ENCODE results near the gene RING1.

RING1 gene

DNA sequence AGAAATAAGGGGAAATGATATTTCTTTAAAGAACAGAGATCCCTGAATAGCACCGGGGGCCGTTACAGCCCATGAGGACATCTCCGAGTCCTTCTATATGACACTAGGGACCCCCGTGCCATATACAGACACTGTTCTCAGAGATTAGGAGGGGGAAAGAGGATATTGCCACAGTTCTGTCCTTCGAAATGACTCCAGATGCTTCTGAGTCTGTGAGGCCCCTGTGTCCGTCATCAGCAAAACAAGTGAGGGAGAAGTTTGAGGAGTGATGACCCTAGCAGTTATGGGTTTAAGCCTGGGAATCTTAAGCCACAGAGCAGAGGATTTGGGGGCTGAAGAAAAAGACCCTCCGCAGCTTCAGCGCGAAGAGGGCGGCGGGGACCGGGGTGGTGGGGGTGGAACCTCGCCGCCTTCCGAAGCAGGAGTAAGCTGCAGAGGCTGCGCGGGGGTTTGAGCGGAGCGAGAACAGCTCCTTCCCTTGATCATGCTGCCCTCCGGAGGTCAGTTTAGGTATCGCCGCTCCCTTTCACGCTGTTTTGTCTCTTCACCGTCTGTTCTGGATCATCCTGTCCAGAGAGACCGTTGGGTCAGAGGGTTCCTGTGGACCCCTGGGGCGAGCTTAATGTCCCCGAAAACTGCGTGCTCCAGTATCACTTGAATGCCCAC is 39.8 kb downstream of the RING1 start:
- DNase-seq (ENCODE audit: low read depth): peak; percentile 79

DNA sequence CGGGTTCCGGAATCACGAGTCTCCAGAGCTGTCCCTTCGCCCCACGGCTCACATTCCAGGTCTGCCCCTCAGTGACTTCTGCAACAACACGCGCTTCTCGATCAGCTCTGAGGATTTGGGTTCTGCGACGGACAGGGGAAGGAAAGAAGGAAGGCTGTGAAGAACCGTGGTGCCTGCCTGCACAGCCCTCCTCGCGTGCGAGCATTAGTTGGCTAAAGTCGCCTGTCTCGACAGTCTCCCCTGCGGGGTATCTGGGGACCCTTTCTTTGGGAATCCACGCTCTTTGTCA is 40.3 kb downstream of the RING1 start:
- DNase-seq (ENCODE audit: low read depth): no peak

DNA sequence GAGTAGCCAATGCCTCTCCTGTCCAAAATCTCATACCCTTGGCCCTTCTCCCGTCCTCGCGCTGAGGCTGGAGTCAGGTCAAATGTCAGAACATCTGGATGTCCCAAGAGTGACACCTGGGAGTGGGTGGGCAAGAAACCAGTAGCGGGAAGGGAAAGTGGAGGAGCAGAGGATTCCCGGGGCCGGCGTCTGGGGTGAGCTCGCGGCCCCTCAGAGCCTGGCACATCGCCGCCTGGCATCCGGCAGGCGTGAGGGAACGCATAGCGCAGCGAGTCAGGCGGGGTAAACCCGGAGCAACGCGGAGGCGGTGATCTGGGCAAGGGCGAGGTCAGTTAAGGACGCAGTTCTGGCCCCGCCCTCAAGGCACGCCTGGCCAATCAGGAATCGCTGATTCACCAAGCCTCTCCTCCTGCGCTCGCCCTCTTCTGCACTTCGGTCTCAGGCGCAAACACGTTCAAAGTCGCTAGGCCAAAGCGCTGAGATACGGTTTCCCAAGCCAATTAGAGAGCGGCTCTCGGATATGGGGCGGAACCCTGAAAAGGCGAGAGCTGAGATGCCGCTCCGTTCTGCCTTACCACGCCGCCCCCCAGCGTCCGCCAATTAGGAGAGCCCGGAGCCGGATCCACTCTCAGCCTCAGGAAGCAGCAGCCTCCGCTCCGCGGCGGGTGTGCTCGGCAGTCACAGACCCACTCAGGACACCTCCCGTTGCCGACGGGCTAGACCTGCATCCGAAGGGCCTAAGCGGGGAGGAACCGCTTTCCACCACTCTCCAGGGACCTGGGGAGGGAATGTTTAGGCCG is 40.8 kb downstream of the RING1 start:
- DNase-seq (ENCODE audit: low read depth): peak; percentile 93

DNA sequence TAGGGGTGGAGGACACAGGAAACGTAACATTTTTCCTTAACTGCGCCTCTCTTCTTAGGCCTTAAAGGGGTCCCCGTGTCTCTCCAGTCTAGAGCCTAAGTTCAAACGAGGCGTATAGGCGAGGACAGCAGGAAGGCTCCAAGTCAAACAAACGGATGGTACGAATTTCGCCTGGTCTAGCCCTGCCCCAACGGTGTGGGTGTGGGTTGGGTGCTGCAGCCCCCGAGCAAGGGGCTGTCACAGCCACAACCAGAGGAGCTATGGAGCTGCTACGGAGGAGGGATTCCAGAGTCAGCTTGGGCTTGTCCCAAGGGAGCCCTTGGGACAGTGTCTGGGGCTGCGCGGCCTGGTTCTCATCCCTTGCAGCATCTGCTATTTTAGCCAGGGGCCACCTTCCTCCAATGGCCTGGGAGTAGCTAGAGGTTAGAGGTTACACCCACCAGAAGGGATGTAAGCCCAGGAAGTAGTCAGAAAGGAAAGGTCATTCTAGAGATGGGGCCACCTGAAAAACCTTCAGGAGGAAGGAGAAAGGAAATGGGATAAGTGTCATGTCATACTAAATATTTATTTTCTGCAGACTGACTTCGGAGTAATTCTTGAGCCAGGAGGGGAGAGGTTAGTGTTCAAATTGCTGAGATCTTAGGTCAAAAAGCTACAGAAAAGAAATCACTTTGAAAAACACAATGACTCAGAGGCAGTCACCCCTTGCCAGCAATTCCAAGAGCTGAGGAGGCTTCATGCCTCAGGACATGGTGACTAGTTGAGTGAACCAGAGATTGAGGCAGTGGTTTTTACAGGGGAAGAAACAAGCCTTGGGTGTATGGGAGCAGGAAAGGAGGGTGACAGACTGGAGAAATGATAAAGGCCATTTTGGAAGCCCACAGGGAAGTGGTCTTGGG is 41.7 kb downstream of the RING1 start:
- DNase-seq (ENCODE audit: low read depth): no peak

DNA sequence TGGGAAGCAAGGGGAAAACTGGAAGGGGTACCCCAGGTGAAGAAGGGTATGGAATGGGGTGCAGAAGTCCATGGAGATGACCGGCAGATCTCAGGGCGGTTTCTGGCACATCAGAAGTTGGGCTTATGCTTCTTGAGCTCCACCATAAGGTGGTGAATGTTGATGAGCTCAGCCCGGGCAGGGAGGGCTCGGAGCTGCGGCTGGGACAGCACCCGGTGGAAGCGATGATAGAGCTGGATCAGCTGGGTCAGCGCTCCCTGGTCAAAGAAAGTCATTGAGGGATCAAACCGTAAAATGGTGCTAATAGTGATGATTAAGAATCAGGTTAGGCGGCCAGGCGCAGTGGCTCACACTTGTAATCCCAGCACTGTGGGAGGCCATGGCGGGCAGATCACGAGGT is 42.4 kb downstream of the RING1 start:
- DNase-seq (ENCODE audit: low read depth): no peak

DNA sequence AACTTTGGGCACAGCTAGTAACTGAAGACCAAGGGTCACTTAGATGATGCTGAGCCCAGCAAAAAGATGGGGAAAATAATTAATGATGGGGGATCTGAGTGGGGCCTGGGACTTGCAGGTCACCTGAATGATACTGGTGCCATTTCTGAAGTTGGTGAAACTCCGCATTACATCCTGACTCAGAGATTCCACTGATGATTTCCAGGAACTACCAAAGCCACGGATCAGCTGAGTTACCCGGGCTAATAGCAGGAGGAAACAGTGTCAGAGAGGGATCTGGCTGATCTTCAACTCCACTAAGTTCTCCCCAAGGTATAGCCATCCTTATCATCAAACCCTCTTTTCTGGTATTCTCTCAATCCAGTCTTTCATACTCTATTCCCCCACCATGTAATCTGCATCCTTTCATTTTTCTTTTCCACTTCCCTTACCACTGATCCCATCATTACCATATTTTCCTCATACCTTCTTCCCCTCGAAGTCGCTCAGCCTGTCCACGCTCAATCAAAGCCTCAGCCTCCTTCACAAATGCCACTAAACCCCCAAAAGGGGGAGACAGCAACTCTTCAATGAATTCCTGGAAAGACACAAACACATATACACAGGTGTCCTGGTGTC is 43.2 kb downstream of the RING1 start:
- no peak for DNase-seq (ENCODE audit: low read depth)

DNA sequence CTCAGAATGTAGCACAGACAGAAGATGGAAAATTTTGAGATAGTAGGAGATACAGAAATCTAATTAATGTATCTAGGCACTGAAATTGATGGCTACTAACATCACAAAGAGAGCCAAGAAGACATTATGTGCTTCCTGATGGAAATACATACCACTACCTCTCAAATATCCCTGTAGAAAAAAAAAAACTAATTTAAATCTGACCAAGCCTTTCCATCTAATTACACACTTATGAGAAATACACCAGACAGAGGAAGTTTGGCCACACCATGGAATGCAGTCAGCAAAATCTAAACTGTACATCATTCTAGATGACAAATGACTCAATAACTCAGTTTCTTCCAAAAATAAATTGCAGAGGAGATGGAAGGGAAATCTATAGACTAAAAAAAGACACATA is 44.5 kb downstream of the RING1 start:
- no peak for DNase-seq (ENCODE audit: low read depth)

DNA sequence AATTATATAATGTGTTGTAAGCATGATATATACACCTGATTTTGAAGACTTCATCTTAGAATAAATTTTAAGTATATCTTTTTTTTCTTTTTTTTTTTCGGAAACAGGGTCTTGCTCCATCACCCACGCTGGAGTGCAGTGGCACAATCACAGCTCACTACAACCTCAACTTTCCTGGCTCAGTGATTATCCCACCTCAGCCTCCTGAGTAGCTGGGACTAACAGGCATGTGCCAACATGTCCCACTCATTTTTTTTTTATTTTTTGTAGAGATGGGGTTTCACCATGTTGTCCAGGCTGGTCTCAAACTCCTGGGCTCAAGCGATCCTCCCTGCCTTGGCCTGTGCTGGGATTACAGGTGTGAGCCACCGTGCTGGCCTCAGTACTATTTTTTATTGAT is 46.3 kb downstream of the RING1 start:
- DNase-seq (ENCODE audit: low read depth): no peak

DNA sequence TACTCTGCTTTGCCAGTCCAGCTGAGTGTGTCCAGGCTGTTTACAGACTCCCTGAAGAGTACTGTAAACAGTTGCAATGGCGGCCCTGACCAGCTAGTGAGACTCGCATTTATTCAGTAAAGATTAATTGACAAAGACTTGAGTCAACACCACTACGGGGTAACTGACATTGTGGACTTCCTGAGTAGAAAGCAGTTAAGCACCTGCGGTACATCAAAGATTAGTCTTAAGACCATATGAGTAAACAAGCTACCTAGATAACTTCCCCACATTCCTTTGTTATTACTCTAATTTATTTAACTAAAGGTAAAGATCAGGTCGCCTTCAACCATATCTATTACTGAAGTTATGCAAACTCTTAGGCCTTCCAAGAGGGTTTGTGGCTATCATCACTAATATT is 50.7 kb downstream of the RING1 start:
- DNase-seq (ENCODE audit: low read depth): no peak
